ENCODE data around the gene SYT3.
"Not testable (repeated sequence)": the region's sequence is repeated elsewhere in the genome, so short reads cannot be mapped to it uniquely, and the experiment has no call there.

SYT3 gene

DNA sequence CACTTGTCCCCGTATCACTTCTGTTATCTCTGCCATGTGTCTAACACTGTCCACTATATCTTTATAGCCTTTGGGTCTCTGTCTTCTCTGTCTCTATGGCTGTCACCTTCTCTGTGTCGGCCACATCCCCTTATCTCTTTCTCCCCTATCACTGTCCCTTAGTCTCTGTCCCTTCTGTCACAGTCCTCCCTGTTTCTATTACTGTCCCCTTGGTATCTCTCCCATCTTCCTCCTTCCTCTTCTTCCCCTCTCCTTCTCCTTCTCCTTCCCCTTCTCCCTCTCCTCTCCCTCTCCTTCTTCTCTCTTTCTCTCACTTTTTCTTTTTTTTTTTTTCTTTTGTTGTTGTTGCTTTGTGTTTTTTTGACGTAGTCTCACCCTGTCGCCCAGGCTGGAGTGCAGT lies 36.7 kb downstream of the SYT3 start:
- no peak overlapping the region for H3K4me3 ChIP-seq (replicated peaks; ENCODE audit: low read depth, low read length)
- no peaks in the 10 kb centered on the region for H3K27me3 ChIP-seq (replicated peaks; ENCODE audit: control insufficient read depth, insufficient read depth, low read length)
- no peak for TF ChIP-seq CTCF (IDR thresholded peaks at IDR 0.05; ENCODE audit: insufficient read depth, low read length, poor library complexity, severe bottlenecking)
- H3K36me3 ChIP-seq (ENCODE audit: control insufficient read depth, insufficient read depth, low read length): no peaks in the 10 kb centered on the region
- DNase-seq (ENCODE audit: extremely low read depth, insufficient read length): no peak

GRCh38 chr19:50602496-50602895 lies 37.2 kb downstream of the SYT3 start:
- TF ChIP-seq CTCF (IDR thresholded peaks at IDR 0.05; ENCODE audit: insufficient read depth, low read length, poor library complexity, severe bottlenecking): no peak
- DNase-seq (ENCODE audit: extremely low read depth, insufficient read length): no peak
- no peak overlapping the region for H3K4me3 ChIP-seq (replicated peaks; ENCODE audit: low read depth, low read length)
- no peaks in the 10 kb centered on the region for H3K27me3 ChIP-seq (replicated peaks; ENCODE audit: control insufficient read depth, insufficient read depth, low read length)
- no peaks in the 10 kb centered on the region for H3K36me3 ChIP-seq (ENCODE audit: control insufficient read depth, insufficient read depth, low read length)

- no peak for TF ChIP-seq CTCF (IDR thresholded peaks at IDR 0.05; ENCODE audit: insufficient read depth, low read length, poor library complexity, severe bottlenecking)
- H3K27me3 ChIP-seq (replicated peaks; ENCODE audit: control insufficient read depth, insufficient read depth, low read length): no peaks in the 10 kb centered on the region
Observed at GRCh38 chr19:50602089-50602422, 37.6 kb downstream of the SYT3 start.

DNA sequence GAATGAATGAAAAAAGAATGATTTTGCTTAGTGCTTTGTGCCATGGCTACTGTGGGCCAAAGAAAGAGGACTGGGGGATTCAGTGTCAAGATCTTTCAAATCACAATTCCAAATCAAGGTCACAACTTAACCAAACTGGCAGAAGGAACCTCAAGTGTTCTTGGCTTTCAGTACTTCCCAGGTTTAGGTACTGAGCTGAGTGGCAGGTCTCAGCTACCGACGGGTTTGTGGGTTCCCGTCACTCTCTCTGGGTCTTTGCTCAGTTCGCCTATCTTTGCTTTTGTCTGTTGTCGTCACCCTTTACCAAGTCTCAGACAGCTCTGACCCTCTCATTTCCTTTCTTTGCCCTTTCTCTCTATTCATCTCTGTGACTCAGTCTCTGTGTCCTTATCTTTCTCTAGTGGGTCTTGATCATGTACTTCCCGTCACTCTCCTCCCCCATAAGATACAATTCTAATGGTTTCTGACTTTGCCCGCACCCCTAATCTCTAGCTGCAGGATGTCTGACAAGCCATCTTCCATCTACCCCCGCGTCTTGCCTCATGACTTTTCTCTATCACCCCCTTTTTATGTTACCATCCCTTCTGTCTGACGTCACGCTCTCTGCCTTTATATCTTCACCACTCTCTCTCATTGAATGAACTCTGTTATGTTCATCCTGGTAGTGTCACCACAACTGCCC lies 38.1 kb downstream of the SYT3 start:
- H3K4me3 ChIP-seq (replicated peaks; ENCODE audit: low read depth, low read length): no peak overlapping the region
- no peaks in the 10 kb centered on the region for H3K27me3 ChIP-seq (replicated peaks; ENCODE audit: control insufficient read depth, insufficient read depth, low read length)
- no peak for TF ChIP-seq CTCF (IDR thresholded peaks at IDR 0.05; ENCODE audit: insufficient read depth, low read length, poor library complexity, severe bottlenecking)
- DNase-seq (ENCODE audit: extremely low read depth, insufficient read length): no peak
- no peaks in the 10 kb centered on the region for H3K36me3 ChIP-seq (ENCODE audit: control insufficient read depth, insufficient read depth, low read length)

More at GRCh38 chr19:50602089-50602422, 37.6 kb downstream of the SYT3 start:
- H3K4me3 ChIP-seq (replicated peaks; ENCODE audit: low read depth, low read length): no peak overlapping the region
- no peaks in the 10 kb centered on the region for H3K36me3 ChIP-seq (ENCODE audit: control insufficient read depth, insufficient read depth, low read length)
- DNase-seq (ENCODE audit: extremely low read depth, insufficient read length): no peak

GRCh38 chr19:50599427-50599826 lies 40.3 kb downstream of the SYT3 start:
- H3K4me3 ChIP-seq (replicated peaks; ENCODE audit: low read depth, low read length): no peak overlapping the region
- no peak for TF ChIP-seq CTCF (IDR thresholded peaks at IDR 0.05; ENCODE audit: insufficient read depth, low read length, poor library complexity, severe bottlenecking)
- H3K27me3 ChIP-seq (replicated peaks; ENCODE audit: control insufficient read depth, insufficient read depth, low read length): no peaks in the 10 kb centered on the region
- no peaks in the 10 kb centered on the region for H3K36me3 ChIP-seq (ENCODE audit: control insufficient read depth, insufficient read depth, low read length)
- no peak for DNase-seq (ENCODE audit: extremely low read depth, insufficient read length)

DNA sequence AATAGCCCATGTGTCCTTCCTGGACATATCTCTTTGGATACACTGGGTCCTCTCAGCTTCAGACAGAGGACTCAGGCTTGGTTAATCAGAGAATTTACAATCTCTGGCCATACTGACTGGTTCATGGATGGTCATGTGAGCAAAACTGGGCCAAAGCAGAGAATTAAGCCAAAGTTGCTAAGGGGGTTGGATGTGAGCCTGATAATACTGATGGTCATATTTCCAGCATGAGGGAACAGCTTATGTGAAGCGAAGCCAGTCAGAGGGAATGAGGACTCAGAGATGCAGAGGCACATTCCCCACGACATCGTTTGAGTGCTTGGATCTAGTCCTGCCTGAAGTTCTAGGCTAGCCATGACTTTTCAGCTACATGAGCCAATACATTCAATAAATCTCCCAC lies 49.5 kb downstream of the SYT3 start:
- no peak for TF ChIP-seq CTCF (IDR thresholded peaks at IDR 0.05; ENCODE audit: insufficient read depth, low read length, poor library complexity, severe bottlenecking)
- H3K4me3 ChIP-seq (replicated peaks; ENCODE audit: low read depth, low read length): no peak overlapping the region
- no peaks in the 10 kb centered on the region for H3K36me3 ChIP-seq (ENCODE audit: control insufficient read depth, insufficient read depth, low read length)
- no peak for DNase-seq (ENCODE audit: extremely low read depth, insufficient read length)
- H3K27me3 ChIP-seq (replicated peaks; ENCODE audit: control insufficient read depth, insufficient read depth, low read length): no peaks in the 10 kb centered on the region

DNA sequence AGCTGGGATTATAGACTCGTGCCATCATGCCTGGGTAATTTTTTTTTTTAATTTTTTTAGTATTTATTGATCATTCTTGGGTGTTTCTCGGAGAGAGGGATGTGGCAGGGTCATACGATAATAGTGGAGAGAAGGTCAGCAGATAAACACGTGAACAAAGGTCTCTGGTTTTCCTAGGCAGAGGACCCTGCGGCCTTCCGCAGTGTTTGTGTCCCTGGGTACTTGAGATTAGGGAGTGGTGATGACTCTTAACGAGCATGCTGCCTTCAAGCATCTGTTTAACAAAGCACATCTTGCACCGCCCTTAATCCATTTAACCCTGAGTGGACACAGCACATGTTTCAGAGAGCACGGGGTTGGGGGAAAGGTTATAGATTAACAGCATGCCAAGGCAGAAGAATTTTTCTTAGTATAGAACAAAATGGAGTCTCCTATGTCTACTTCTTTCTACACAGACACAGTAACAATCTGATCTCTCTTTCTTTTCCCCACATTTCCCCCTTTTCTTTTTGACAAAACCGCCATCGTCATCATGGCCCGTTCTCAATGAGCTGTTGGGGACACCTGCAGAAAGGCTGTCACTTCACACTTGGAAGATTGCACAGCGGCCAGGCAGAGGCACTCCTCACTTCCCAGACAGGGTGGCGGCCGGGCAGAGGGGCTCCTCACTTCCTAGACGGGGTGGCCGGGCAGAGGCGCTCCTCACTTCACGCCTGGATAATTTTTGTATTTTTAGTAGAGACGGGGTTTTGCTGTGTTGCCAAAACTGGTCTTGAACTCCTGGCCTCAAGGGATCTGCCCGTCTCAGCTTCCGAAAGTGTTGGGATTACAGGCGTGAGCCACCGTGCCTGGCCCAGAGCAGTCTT lies 57.7 kb downstream of the SYT3 start:
- not testable (repeated sequence) for H3K36me3 ChIP-seq (ENCODE audit: control insufficient read depth, insufficient read depth, low read length); H3K4me3 ChIP-seq (replicated peaks; ENCODE audit: low read depth, low read length); DNase-seq (ENCODE audit: extremely low read depth, insufficient read length); H3K27me3 ChIP-seq (replicated peaks; ENCODE audit: control insufficient read depth, insufficient read depth, low read length)

All from GM06990 (cell line).